ENCODE results near the gene SEMA6B. TPM values are rescaled to one million over a fixed set of nuclear protein-coding genes. Genes with fewer than 3 reads are reported as not detected.

SEMA6B gene
- total and polyA plus RNA-seq, 2 donors (not counting 1 experiment from before 2014, with no cell fraction given), result 0.42 TPM; not detected in 1

DNA sequence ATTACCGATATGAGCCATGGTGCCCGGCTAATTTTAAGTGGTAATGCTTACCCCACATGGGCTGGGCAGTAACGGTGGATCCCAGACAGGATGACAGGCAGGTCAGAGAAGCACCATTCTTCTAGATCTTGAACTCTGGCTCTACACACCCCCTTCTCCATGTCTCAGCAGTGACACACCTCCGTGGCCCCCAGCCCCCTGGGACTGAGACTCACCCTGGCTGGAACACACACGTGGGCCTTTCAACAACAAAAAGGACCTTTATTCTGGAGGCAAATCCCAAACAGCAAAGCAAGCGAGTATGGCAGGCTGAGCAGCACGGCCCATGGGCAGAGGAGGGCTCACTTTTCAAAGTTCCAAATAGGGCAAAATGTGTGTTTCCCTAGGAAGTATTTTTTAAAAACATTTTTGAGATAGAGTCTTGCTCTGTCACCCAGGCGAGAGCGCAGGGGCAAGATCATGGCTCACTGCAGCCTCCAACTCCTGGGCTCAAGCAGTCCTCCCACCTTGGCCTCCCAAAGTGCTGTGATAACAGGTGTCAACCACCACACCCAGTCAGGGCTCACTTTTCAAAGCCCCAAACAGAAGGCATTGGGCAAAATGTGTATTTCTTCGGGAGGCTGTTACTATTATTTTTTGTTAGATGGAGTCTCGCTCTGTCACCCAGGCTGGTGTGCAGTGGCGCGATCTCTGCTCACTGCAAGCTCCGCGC lies 37.0 kb downstream of the SEMA6B start:
- Mint-ChIP-seq H3K27ac (no peak overlapping the region), H3K27me3 (peaks cover 7% of the 10 kb centered on the region), H3K4me3 (no peak overlapping the region), H3K4me1 (no peaks in the 10 kb centered on the region), H3K9me3 (ENCODE audit: insufficient read depth) (no peaks in the 10 kb centered on the region)
- CTCF ChIA-PET, result interaction anchor here (0.8 to 7.0 kb wide), 5 partner anchors 12 to 253 kb away, joined by 3 to 89 read pairs (median 4); partner anchors contain the start of gene PLIN5
- H3K4me1 ChIP-seq (ENCODE audit: control insufficient read depth in 2 of 2, insufficient read depth in 2 of 2, low read length in 2 of 2), result no peaks in the 10 kb centered on the region
- H3K4me2 ChIP-seq (replicated peaks; ENCODE audit: low read depth, low read length, poor library complexity, severe bottlenecking), result no peak overlapping the region
- H2AFZ ChIP-seq (ENCODE audit: insufficient read depth, low read depth, low read length, poor library complexity, severe bottlenecking), result no peak overlapping the region
- H4K20me1 ChIP-seq (ENCODE audit: control insufficient read depth, insufficient read depth, low read length, poor library complexity, severe bottlenecking), result no peaks in the 10 kb centered on the region
- POLR2A ChIA-PET, result interaction anchor here (0.6 kb wide), 1 partner anchor 37 kb away, joined by 5 read pairs; no protein-coding TSS in a partner anchor
- no peak for ATAC-seq (ENCODE audit: low read depth)
- H3K27ac ChIP-seq (ENCODE audit: low read length in 2 of 2), result no peak overlapping the region
- 79% methylated on average over 8 of the region's 15 CpGs for WGBS (ENCODE audit: insufficient coverage)
- peaks cover 0 to 10% (median 0%) of the 10 kb centered on the region in 3 donors for H3K9me3 ChIP-seq (ENCODE audit: control extremely low read depth in 1 of 3, control insufficient read depth in 2 of 3, insufficient read depth in 1 of 3, low read length in 2 of 3)
- no peak for DNase-seq
- intact Hi-C loops (cut with micrococcal nuclease), result no loop called here
- TF ChIP-seq EZH2 (IDR thresholded peaks at IDR 0.05; ENCODE audit: borderline replicate concordance, insufficient read depth, low read depth, low read length, poor library complexity, severe bottlenecking), result no peak
- TF ChIP-seq, protein P1, sequence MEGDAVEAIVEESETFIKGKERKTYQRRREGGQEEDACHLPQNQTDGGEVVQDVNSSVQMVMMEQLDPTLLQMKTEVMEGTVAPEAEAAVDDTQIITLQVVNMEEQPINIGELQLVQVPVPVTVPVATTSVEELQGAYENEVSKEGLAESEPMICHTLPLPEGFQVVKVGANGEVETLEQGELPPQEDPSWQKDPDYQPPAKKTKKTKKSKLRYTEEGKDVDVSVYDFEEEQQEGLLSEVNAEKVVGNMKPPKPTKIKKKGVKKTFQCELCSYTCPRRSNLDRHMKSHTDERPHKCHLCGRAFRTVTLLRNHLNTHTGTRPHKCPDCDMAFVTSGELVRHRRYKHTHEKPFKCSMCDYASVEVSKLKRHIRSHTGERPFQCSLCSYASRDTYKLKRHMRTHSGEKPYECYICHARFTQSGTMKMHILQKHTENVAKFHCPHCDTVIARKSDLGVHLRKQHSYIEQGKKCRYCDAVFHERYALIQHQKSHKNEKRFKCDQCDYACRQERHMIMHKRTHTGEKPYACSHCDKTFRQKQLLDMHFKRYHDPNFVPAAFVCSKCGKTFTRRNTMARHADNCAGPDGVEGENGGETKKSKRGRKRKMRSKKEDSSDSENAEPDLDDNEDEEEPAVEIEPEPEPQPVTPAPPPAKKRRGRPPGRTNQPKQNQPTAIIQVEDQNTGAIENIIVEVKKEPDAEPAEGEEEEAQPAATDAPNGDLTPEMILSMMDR (IDR thresholded peaks at IDR 0.05), result no peak
- no peak overlapping the region for H3K4me3 ChIP-seq (ENCODE audit: control extremely low read depth in 1 of 5, extremely low read depth in 1 of 5, insufficient read depth in 1 of 5, low read depth in 2 of 5, low read length in 4 of 5)
- no peaks in the 10 kb centered on the region for H3K79me2 ChIP-seq (ENCODE audit: control insufficient read depth, insufficient read depth, low read length)
- no peaks in the 10 kb centered on the region for H3K27me3 ChIP-seq (replicated peaks in 1 of 4; ENCODE audit: control extremely low read depth in 1 of 4, control insufficient read depth in 3 of 4, insufficient read depth in 4 of 4, low read length in 3 of 4)
- no peak overlapping the region for H3K9ac ChIP-seq (ENCODE audit: low read length)
- no peaks in the 10 kb centered on the region for H3K36me3 ChIP-seq (replicated peaks in 1 of 2; ENCODE audit: control extremely low read depth in 1 of 2, control insufficient read depth in 1 of 2, extremely low read depth in 1 of 2, insufficient read depth in 2 of 2, low read length in 1 of 2)

DNA sequence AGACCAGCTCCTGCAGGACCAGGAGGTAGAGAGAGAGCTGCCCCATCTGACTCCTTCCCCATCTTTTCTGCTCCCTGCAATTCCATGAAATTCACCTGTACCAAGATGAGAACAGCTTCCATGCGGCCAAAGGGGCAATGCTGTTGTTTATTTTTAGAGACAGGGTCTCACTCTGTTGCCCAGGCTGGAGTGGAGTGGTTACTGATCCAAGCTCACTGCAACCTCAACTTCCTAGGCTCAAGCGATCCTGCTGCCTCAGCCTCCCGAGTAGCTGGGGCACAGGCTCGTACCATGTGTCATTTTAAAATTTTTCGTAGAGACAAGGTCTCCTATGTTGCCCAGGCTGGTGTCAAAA lies 37.6 kb downstream of the SEMA6B start:
- no peaks in the 10 kb centered on the region for H3K4me1 ChIP-seq (ENCODE audit: control insufficient read depth in 2 of 2, insufficient read depth in 2 of 2, low read length in 2 of 2)
- POLR2A ChIA-PET, result interaction anchor here (0.6 kb wide), 1 partner anchor 37 kb away, joined by 5 read pairs; no protein-coding TSS in a partner anchor
- DNase-seq (no peak), ATAC-seq (ENCODE audit: low read depth) (no peak)
- H2AFZ ChIP-seq (ENCODE audit: insufficient read depth, low read depth, low read length, poor library complexity, severe bottlenecking), result no peak overlapping the region
- H3K4me3 ChIP-seq (ENCODE audit: control extremely low read depth in 1 of 5, extremely low read depth in 1 of 5, insufficient read depth in 1 of 5, low read depth in 2 of 5, low read length in 4 of 5), result no peak overlapping the region
- H4K20me1 ChIP-seq (ENCODE audit: control insufficient read depth, insufficient read depth, low read length, poor library complexity, severe bottlenecking), result no peaks in the 10 kb centered on the region
- H3K79me2 ChIP-seq (ENCODE audit: control insufficient read depth, insufficient read depth, low read length), result no peaks in the 10 kb centered on the region
- TF ChIP-seq, protein P1 (IDR thresholded peaks at IDR 0.05), result no peak
- no peak for TF ChIP-seq EZH2 (IDR thresholded peaks at IDR 0.05; ENCODE audit: borderline replicate concordance, insufficient read depth, low read depth, low read length, poor library complexity, severe bottlenecking)
- H3K9me3 ChIP-seq (ENCODE audit: control extremely low read depth in 1 of 3, control insufficient read depth in 2 of 3, insufficient read depth in 1 of 3, low read length in 2 of 3), result peaks cover 0 to 10% (median 0%) of the 10 kb centered on the region in 3 donors
- H3K27me3 ChIP-seq (replicated peaks in 1 of 4; ENCODE audit: control extremely low read depth in 1 of 4, control insufficient read depth in 3 of 4, insufficient read depth in 4 of 4, low read length in 3 of 4), result no peaks in the 10 kb centered on the region
- Mint-ChIP-seq H3K9me3 (ENCODE audit: insufficient read depth) (no peaks in the 10 kb centered on the region), H3K4me1 (no peaks in the 10 kb centered on the region), H3K4me3 (no peak overlapping the region), H3K27me3 (peaks cover 7% of the 10 kb centered on the region), H3K27ac (no peak overlapping the region)
- intact Hi-C loops (cut with micrococcal nuclease), result no loop called here
- no peak overlapping the region for H3K4me2 ChIP-seq (replicated peaks; ENCODE audit: low read depth, low read length, poor library complexity, severe bottlenecking)
- CTCF ChIA-PET, result interaction anchor here (1.0 to 7.0 kb wide), 2 partner anchors 13 to 253 kb away, joined by 3 to 89 read pairs; partner anchors contain the start of gene PLIN5
- H3K27ac ChIP-seq (ENCODE audit: low read length in 2 of 2), result no peak overlapping the region
- no peak overlapping the region for H3K9ac ChIP-seq (ENCODE audit: low read length)
- 89% methylated on average over 5 of the region's 5 CpGs for WGBS (ENCODE audit: insufficient coverage)
- H3K36me3 ChIP-seq (replicated peaks in 1 of 2; ENCODE audit: control extremely low read depth in 1 of 2, control insufficient read depth in 1 of 2, extremely low read depth in 1 of 2, insufficient read depth in 2 of 2, low read length in 1 of 2), result no peaks in the 10 kb centered on the region

Measured in B cell (primary cell).